H9 (cell line): Measurements from ENCODE around the gene CD86. TPM values are rescaled to one million over a fixed set of nuclear protein-coding genes. Genes with fewer than 3 reads are reported as not detected.

ENCODE experiments used
- DNase-seq: peaks from one replicate; pipeline ENCODE4 v3.0.0-alpha.2; 2017
- H2AFZ ChIP-seq: one replicate; pipeline ENCODE4 v1.6.1; 2013; ENCODE audit warnings: mild to moderate bottlenecking, low read length, control low read depth, moderate library complexity
- H2AK5ac ChIP-seq: 2 replicates; pipeline ENCODE4 v1.6.1; 2013; ENCODE audit warnings: low read length, control low read depth, mixed read lengths; ENCODE audit not compliant: insufficient read length
- H2BK120ac ChIP-seq: one replicate; pipeline ENCODE4 v1.6.1; 2013; ENCODE audit warnings: low read depth, mild to moderate bottlenecking, low read length, control low read depth, inconsistent platforms; ENCODE audit not compliant: poor library complexity, severe bottlenecking
- H2BK12ac ChIP-seq: 2 replicates; pipeline ENCODE4 v1.6.1; 2013; ENCODE audit warnings: low read length, control low read depth, mixed read lengths, low read depth; ENCODE audit not compliant: insufficient read length
- H2BK15ac ChIP-seq: 2 replicates; pipeline ENCODE4 v1.6.1; 2013; ENCODE audit warnings: low read depth, low read length, control low read depth
- H2BK20ac ChIP-seq: one replicate; pipeline ENCODE4 v1.6.1; 2013; ENCODE audit warnings: low read depth, mild to moderate bottlenecking, low read length, control low read depth, inconsistent platforms; ENCODE audit not compliant: poor library complexity, severe bottlenecking
- H2BK5ac ChIP-seq: 2 replicates; pipeline ENCODE4 v1.6.1; 2013; ENCODE audit warnings: low read length, control low read depth, mixed read lengths; ENCODE audit not compliant: insufficient read length
- H3K14ac ChIP-seq: 2 replicates; pipeline ENCODE4 v1.6.1; 2013; ENCODE audit warnings: low read length, control low read depth; ENCODE audit not compliant: insufficient read depth
- H3K18ac ChIP-seq: 2 replicates; pipeline ENCODE4 v1.6.1; 2013; ENCODE audit warnings: low read depth, mild to moderate bottlenecking, mixed read lengths, low read length, control low read depth; ENCODE audit not compliant: insufficient read length
- H3K23ac ChIP-seq: 2 replicates; pipeline ENCODE4 v1.6.1; 2013; ENCODE audit warnings: low read length, control low read depth, mixed read lengths, low read depth; ENCODE audit not compliant: insufficient read length
- H3K23me2 ChIP-seq: 2 replicates; pipeline ENCODE4 v1.6.1; 2013; ENCODE audit warnings: low read depth, mild to moderate bottlenecking, mixed read lengths, low read length, control low read depth; ENCODE audit not compliant: insufficient read length, poor library complexity, severe bottlenecking
- H3K27ac ChIP-seq: 2 replicates; pipeline ENCODE4 v1.5.1; 2013; ENCODE audit warnings: low read length, control low read depth, mixed read lengths, low read depth; ENCODE audit not compliant: insufficient read length
- H3K27me3 ChIP-seq: 2 replicates; pipeline ENCODE4 v1.6.1; 2013; ENCODE audit warnings: low read length, control low read depth, inconsistent platforms; ENCODE audit not compliant: insufficient read depth
- H3K4ac ChIP-seq: 2 replicates; pipeline ENCODE4 v1.6.1; 2013; ENCODE audit warnings: low read depth, mild to moderate bottlenecking, control low read depth, inconsistent platforms, low read length, moderate library complexity
- H3K4me1 ChIP-seq: 2 replicates; pipeline ENCODE4 v1.6.1; 2013; ENCODE audit warnings: low read length, control low read depth, inconsistent platforms; ENCODE audit not compliant: insufficient read depth
- H3K4me2 ChIP-seq: 2 replicates; pipeline ENCODE4 v1.6.1; 2013; ENCODE audit warnings: low read length, control low read depth, mixed read lengths; ENCODE audit not compliant: insufficient read length, insufficient read depth
- H3K56ac ChIP-seq: 2 replicates; pipeline ENCODE4 v1.6.1; 2013; ENCODE audit warnings: low read depth, mild to moderate bottlenecking, mixed read lengths, low read length, control low read depth; ENCODE audit not compliant: insufficient read length
- H3K79me1 ChIP-seq: 2 replicates; pipeline ENCODE4 v1.6.1; 2013; ENCODE audit warnings: low read depth, mild to moderate bottlenecking, moderate library complexity, low read length, control low read depth, inconsistent platforms; ENCODE audit not compliant: insufficient read depth, poor library complexity, severe bottlenecking
- H3K79me2 ChIP-seq: 2 replicates; pipeline ENCODE4 v1.6.1; 2013; ENCODE audit warnings: low read length, control low read depth, inconsistent platforms; ENCODE audit not compliant: insufficient read depth
- H3K9ac ChIP-seq: 2 replicates; pipeline ENCODE4 v1.6.1; 2013; ENCODE audit warnings: low read length, control low read depth, mixed read lengths; ENCODE audit not compliant: insufficient read length; ENCODE audit errors: extremely low read depth
- H3K9me3 ChIP-seq: one replicate; pipeline ENCODE4 v1.6.1; 2013; ENCODE audit warnings: low read depth, low read length, inconsistent platforms; ENCODE audit not compliant: control insufficient read depth
- H3T11ph ChIP-seq: one replicate; pipeline ENCODE4 v1.6.1; 2013; ENCODE audit warnings: mild to moderate bottlenecking, low read length, control low read depth, inconsistent platforms
- H4K20me1 ChIP-seq: one replicate; pipeline ENCODE4 v1.6.1; 2013; ENCODE audit not compliant: control insufficient read depth, insufficient read length, insufficient read depth
- H4K5ac ChIP-seq: 2 replicates; pipeline ENCODE4 v1.6.1; 2013; ENCODE audit warnings: low read depth, mild to moderate bottlenecking, mixed read lengths, low read length, control low read depth; ENCODE audit not compliant: insufficient read length
- H4K8ac ChIP-seq: replicated peaks from 2 replicates; pipeline ENCODE4 v1.6.1; 2013; ENCODE audit warnings: low read length, control low read depth, mixed read lengths, low read depth; ENCODE audit not compliant: insufficient read length
- H4K91ac ChIP-seq: 2 replicates; pipeline ENCODE4 v1.6.1; 2013; ENCODE audit warnings: low read depth, mild to moderate bottlenecking, moderate library complexity, mixed read lengths, low read length, control low read depth; ENCODE audit not compliant: insufficient read length
- H3K27ac Mint-ChIP-seq, 3 experiments: 2 replicates in 2 of 3; 3 replicates in 1 of 3; pipeline ENCODE4 v1.8.0; 2020 to 2021; ENCODE audit warnings: mixed read lengths in 3 of 3, mild to moderate bottlenecking in 1 of 3, moderate library complexity in 1 of 3
- H3K27me3 Mint-ChIP-seq: 2 replicates; pipeline ENCODE4 v1.8.0; 2021; ENCODE audit warnings: low read depth, mild to moderate bottlenecking, moderate library complexity, mixed read lengths
- H3K36me3 Mint-ChIP-seq, 3 experiments: 2 replicates in 2 of 3; 3 replicates in 1 of 3; pipeline ENCODE4 v1.8.0; 2020 to 2021; ENCODE audit warnings: low read depth in 3 of 3, mixed read lengths in 3 of 3; ENCODE audit not compliant: insufficient read depth in 1 of 3
- H3K4me1 Mint-ChIP-seq, 2 experiments: 2 replicates each; pipeline ENCODE4 v1.8.0; 2020; ENCODE audit warnings: mixed read lengths in 2 of 2
- H3K4me3 Mint-ChIP-seq, 2 experiments: 2 replicates in 1 of 2; 3 replicates in 1 of 2; pipeline ENCODE4 v1.8.0; 2020 to 2021; ENCODE audit warnings: mild to moderate bottlenecking in 2 of 2, mixed read lengths in 2 of 2, moderate library complexity in 1 of 2
- H3K9me3 Mint-ChIP-seq, 2 experiments: 2 replicates in 1 of 2; 3 replicates in 1 of 2; pipeline ENCODE4 v1.8.0; 2020; ENCODE audit warnings: mild to moderate bottlenecking in 2 of 2, mixed read lengths in 2 of 2, moderate library complexity in 1 of 2
- WGBS: extraction: QIAGEN DNeasy Blood & Tissue Kit; methylation state at CpG from one replicate; pipeline ENCODE4 v1.1.7; 2013; ENCODE audit warnings: missing lambda C conversion rate, low lambda C conversion rate, mixed read lengths; ENCODE audit not compliant: insufficient read length; ENCODE audit errors: extremely low coverage; 5-methylcytosine and 5-hydroxymethylcytosine counted together
- total RNA-seq: library from RNA; stranded (reverse); gene quantifications from 2 replicates; pipeline ENCODE4 v1.2.1, GENCODE V29; 2021
- TF ChIP-seq, protein P1 (sequence below): fragments of 200-600 bp; sonication (generic); conservative IDR thresholded peaks from 3 replicates; pipeline ENCODE4 v1.8.0; 2021; ENCODE audit warnings: antibody characterized with exemption, mild to moderate bottlenecking

Gene CD86
- total RNA-seq, 1 experiment from 2014 or later: not detected

DNA sequence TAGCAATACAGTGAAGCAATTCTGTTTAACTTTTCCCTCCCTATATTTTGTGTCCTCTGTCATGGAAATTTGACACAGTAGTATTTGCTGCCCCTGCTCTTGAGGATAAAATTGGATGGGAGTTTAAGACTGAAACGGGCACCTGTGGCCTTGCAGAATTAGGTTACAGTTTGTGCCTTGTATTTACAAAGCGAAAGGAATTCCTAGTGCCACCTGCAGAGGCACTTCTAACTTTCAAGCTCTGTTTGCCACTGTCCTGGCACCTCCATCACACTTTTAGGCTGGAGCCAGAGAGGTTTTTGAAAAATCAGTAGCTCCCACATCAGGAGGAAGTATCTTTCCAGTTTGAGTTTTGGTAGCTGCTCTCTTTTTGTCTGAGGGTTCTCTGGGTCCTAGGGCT, 39.5 kb downstream of the CD86 start:
- Mint-ChIP-seq H3K9me3 (no peaks in the 10 kb centered on the region), H3K27me3 (no peaks in the 10 kb centered on the region), H3K4me3 (no peak overlapping the region), H3K36me3 (no peaks in the 10 kb centered on the region), H3K4me1 (no peaks in the 10 kb centered on the region), H3K27ac (no peak overlapping the region)
- Histone ChIP-seq H3K9ac (no peak overlapping the region), H3K4ac (no peak overlapping the region), H3K27ac (no peak overlapping the region), H2AFZ (no peak overlapping the region), H3K79me2 (no peaks in the 10 kb centered on the region), H2BK20ac (no peak overlapping the region), H2BK12ac (no peak overlapping the region), H3K27me3 (no peaks in the 10 kb centered on the region), H4K91ac (no peak overlapping the region), H2BK120ac (no peak overlapping the region), H3K23me2 (no peaks in the 10 kb centered on the region), H4K8ac (no peak overlapping the region), H3K9me3 (no peaks in the 10 kb centered on the region), H3K4me1 (no peaks in the 10 kb centered on the region), H3K79me1 (no peaks in the 10 kb centered on the region), H3K14ac (no peak overlapping the region), H4K20me1 (no peaks in the 10 kb centered on the region), H2AK5ac (no peak overlapping the region), H3K4me2 (no peak overlapping the region), H2BK15ac (no peak overlapping the region), H3K56ac (no peak overlapping the region), H3K18ac (no peak overlapping the region), H3K23ac (no peak overlapping the region), H2BK5ac (no peak overlapping the region), H3T11ph (no peak overlapping the region), H4K5ac (no peak overlapping the region)
- TF ChIP-seq, protein P1, sequence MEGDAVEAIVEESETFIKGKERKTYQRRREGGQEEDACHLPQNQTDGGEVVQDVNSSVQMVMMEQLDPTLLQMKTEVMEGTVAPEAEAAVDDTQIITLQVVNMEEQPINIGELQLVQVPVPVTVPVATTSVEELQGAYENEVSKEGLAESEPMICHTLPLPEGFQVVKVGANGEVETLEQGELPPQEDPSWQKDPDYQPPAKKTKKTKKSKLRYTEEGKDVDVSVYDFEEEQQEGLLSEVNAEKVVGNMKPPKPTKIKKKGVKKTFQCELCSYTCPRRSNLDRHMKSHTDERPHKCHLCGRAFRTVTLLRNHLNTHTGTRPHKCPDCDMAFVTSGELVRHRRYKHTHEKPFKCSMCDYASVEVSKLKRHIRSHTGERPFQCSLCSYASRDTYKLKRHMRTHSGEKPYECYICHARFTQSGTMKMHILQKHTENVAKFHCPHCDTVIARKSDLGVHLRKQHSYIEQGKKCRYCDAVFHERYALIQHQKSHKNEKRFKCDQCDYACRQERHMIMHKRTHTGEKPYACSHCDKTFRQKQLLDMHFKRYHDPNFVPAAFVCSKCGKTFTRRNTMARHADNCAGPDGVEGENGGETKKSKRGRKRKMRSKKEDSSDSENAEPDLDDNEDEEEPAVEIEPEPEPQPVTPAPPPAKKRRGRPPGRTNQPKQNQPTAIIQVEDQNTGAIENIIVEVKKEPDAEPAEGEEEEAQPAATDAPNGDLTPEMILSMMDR: no peak
- no peak for DNase-seq
- no CpG with 5 or more reads among the region's 2 CpGs for WGBS
